DMS114 treated with DMSO at 0.1 percent for 48 hours (cell line): ENCODE measurements around the gene USH1C.

ENCODE experiments used
- DNase-seq: peaks from one replicate; lab custom pipeline; 2025; ENCODE audit not compliant: unreplicated experiment; lab: John Stamatoyannopoulos, UW

Gene USH1C

GRCh38 chr11:17508791-17509190, 35.4 kb downstream of the USH1C start:
- no peak for DNase-seq

GRCh38 chr11:17508306-17508705, 35.9 kb downstream of the USH1C start:
- no peak for DNase-seq

GRCh38 chr11:17507773-17508172, 36.4 kb downstream of the USH1C start:
- no peak for DNase-seq

GRCh38 chr11:17506942-17507341, 37.3 kb downstream of the USH1C start:
- DNase-seq: no peak

- DNase-seq: no peak
Measured at GRCh38 chr11:17506314-17506713, 37.9 kb downstream of the USH1C start.

GRCh38 chr11:17505146-17505545, 39.1 kb downstream of the USH1C start:
- no peak for DNase-seq

- peak; percentile 32 for DNase-seq
Measured at GRCh38 chr11:17504330-17505107, 39.7 kb downstream of the USH1C start.

- DNase-seq: no peak
Measured at GRCh38 chr11:17502630-17503029, 41.6 kb downstream of the USH1C start.

- no peak for DNase-seq
Measured at GRCh38 chr11:17500673-17501072, 43.5 kb downstream of the USH1C start.

GRCh38 chr11:17498475-17498874, 45.7 kb downstream of the USH1C start:
- DNase-seq: no peak

GRCh38 chr11:17498058-17498457, 46.2 kb downstream of the USH1C start:
- no peak for DNase-seq

- DNase-seq: no peak
Measured at GRCh38 chr11:17496406-17496805, 47.8 kb downstream of the USH1C start.

GRCh38 chr11:17494019-17494418, 50.2 kb downstream of the USH1C start:
- DNase-seq: no peak

GRCh38 chr11:17490938-17491337, 53.3 kb downstream of the USH1C start:
- no peak for DNase-seq

- DNase-seq: no peak
Measured at GRCh38 chr11:17490232-17490631, 54.0 kb downstream of the USH1C start.

GRCh38 chr11:17489751-17490150, 54.5 kb downstream of the USH1C start:
- no peak for DNase-seq

GRCh38 chr11:17488563-17488962, 55.7 kb downstream of the USH1C start:
- DNase-seq: no peak

- no peak for DNase-seq
Measured at GRCh38 chr11:17486646-17487045, 57.6 kb downstream of the USH1C start.

GRCh38 chr11:17483505-17483904, 60.7 kb downstream of the USH1C start:
- no peak for DNase-seq

GRCh38 chr11:17481905-17482304, 62.3 kb downstream of the USH1C start:
- DNase-seq: no peak

- DNase-seq: no peak
Measured at GRCh38 chr11:17479284-17480214, 64.7 kb downstream of the USH1C start.

GRCh38 chr11:17478070-17478469, 66.1 kb downstream of the USH1C start:
- DNase-seq: no peak
